Nephron (organoid): ENCODE measurements around the gene UBE2B.

Source experiments
- H3K27ac Mint-ChIP-seq, 3 experiments: 2 replicates each; pipeline ENCODE4 v1.8.0; 2020; ENCODE audit warnings: mixed read lengths in 3 of 3, mild to moderate bottlenecking in 2 of 3, moderate library complexity in 1 of 3
- H3K27me3 Mint-ChIP-seq: 2 replicates; pipeline ENCODE4 v1.8.0; 2021; ENCODE audit warnings: low read depth, mild to moderate bottlenecking, moderate library complexity, mixed read lengths
- H3K36me3 Mint-ChIP-seq: 2 replicates; pipeline ENCODE4 v1.8.0; 2020; ENCODE audit warnings: low read depth, mixed read lengths
- H3K4me1 Mint-ChIP-seq: 2 replicates; pipeline ENCODE4 v1.8.0; 2020; ENCODE audit warnings: mixed read lengths
- H3K4me3 Mint-ChIP-seq, 3 experiments: 2 replicates each; pipeline ENCODE4 v1.8.0; 2020; ENCODE audit warnings: mild to moderate bottlenecking in 3 of 3, mixed read lengths in 3 of 3, moderate library complexity in 2 of 3
- H3K9me3 Mint-ChIP-seq: 2 replicates; pipeline ENCODE4 v1.8.0; 2020; ENCODE audit warnings: mixed read lengths
- CTCF ChIP-seq, 3 experiments: fragments of 200-600 bp; sonication (generic); IDR thresholded peaks; one replicate each; pipeline ENCODE4 v1.5.0; 2021; ENCODE audit warnings: antibody characterized with exemption in 3 of 3; ENCODE audit not compliant: unreplicated experiment in 3 of 3

The UBE2B gene

GRCh38 chr5:134427540-134428041 is 56.2 kb downstream of the UBE2B start:
- Mint-ChIP-seq H3K9me3 (no peaks in the 10 kb centered on the region), H3K27ac (peak overlapping the region in 1 of 3 experiments; percentile 15), H3K27me3 (peaks cover 24% of the 10 kb centered on the region), H3K4me3 (no peak overlapping the region), H3K36me3 (no peaks in the 10 kb centered on the region), H3K4me1 (no peaks in the 10 kb centered on the region)
- no peak for TF ChIP-seq CTCF (IDR thresholded peaks at IDR 0.05; ENCODE audit: unreplicated experiment in 3 of 3)

GRCh38 chr5:134430001-134430569 is 58.7 kb downstream of the UBE2B start:
- no peak overlapping the region for H3K4me3 Mint-ChIP-seq
- H3K36me3 Mint-ChIP-seq, result no peaks in the 10 kb centered on the region
- no peak overlapping the region for H3K27ac Mint-ChIP-seq
- peaks cover 5% of the 10 kb centered on the region for H3K4me1 Mint-ChIP-seq
- H3K9me3 Mint-ChIP-seq, result no peaks in the 10 kb centered on the region
- no peak for TF ChIP-seq CTCF (IDR thresholded peaks at IDR 0.05; ENCODE audit: unreplicated experiment in 3 of 3)
- peaks cover 32% of the 10 kb centered on the region for H3K27me3 Mint-ChIP-seq

- Mint-ChIP-seq H3K9me3 (no peaks in the 10 kb centered on the region), H3K4me3 (no peak overlapping the region), H3K27me3 (peaks cover 33% of the 10 kb centered on the region), H3K27ac (no peak overlapping the region), H3K36me3 (no peaks in the 10 kb centered on the region), H3K4me1 (peaks cover 15% of the 10 kb centered on the region)
- TF ChIP-seq CTCF (IDR thresholded peaks at IDR 0.05; ENCODE audit: unreplicated experiment in 3 of 3), result no peak
These were observed 60.8 kb downstream of the UBE2B start for GRCh38 chr5:134432174-134432573.

- Mint-ChIP-seq H3K27ac (no peak overlapping the region), H3K4me1 (peaks cover 17% of the 10 kb centered on the region), H3K9me3 (no peaks in the 10 kb centered on the region), H3K27me3 (peaks cover 29% of the 10 kb centered on the region), H3K4me3 (no peak overlapping the region), H3K36me3 (no peaks in the 10 kb centered on the region)
- TF ChIP-seq CTCF (IDR thresholded peaks at IDR 0.05; ENCODE audit: unreplicated experiment in 3 of 3), result no peak
These were observed 61.4 kb downstream of the UBE2B start for GRCh38 chr5:134432677-134433359.

GRCh38 chr5:134435560-134435959 is 64.2 kb downstream of the UBE2B start:
- H3K9me3 Mint-ChIP-seq, result no peaks in the 10 kb centered on the region
- no peaks in the 10 kb centered on the region for H3K36me3 Mint-ChIP-seq
- H3K4me3 Mint-ChIP-seq, result no peak overlapping the region

More at GRCh38 chr5:134435560-134435959, 64.2 kb downstream of the UBE2B start:
- TF ChIP-seq CTCF (IDR thresholded peaks at IDR 0.05; ENCODE audit: unreplicated experiment in 3 of 3), result no peak
- Mint-ChIP-seq H3K4me1 (peaks cover 32% of the 10 kb centered on the region), H3K27me3 (peaks cover 20% of the 10 kb centered on the region), H3K27ac (peak overlapping the region in 1 of 3 experiments; percentile 16)
